Heart left ventricle (tissue), 16 donors: Measurements from ENCODE around the gene LYSMD3. TPM values are rescaled to one million over a fixed set of nuclear protein-coding genes. Genes with fewer than 3 reads are reported as not detected.
A peak's percentile ranks its signal among the peaks of the same experiment; 100 is the strongest.

ENCODE experiments used
- ATAC-seq, 4 donors: fragments of 200-7000 bp; cut with Tn5 transposase; one replicate each; pipeline ENCODE4 v1.9.1; 2020 to 2022; ENCODE audit warnings: moderate library complexity in 4 of 4, mild to moderate bottlenecking in 3 of 4, moderate number of reproducible peaks in 1 of 4
- DNase-seq, 5 donors: peaks; one replicate each; pipeline ENCODE4 v3.0.0-alpha.2; 2020
- H3K27ac ChIP-seq, 12 donors: fragments of 200-600 bp; sonication (generic) in 4 of 12; one replicate each; pipeline versions ENCODE4 v1.5.0 to v1.8.0; 2016 to 2022; ENCODE audit warnings: mild to moderate bottlenecking in 2 of 12
- H3K27me3 ChIP-seq, 9 donors: fragments of 200-600 bp; sonication (generic) in 2 of 9; one replicate each; pipeline versions ENCODE4 v1.5.1 to v1.8.0; 2016 to 2022; ENCODE audit warnings: mild to moderate bottlenecking in 3 of 9
- H3K36me3 ChIP-seq, 9 donors: fragments of 200-600 bp; sonication (generic) in 2 of 9; one replicate each; pipeline versions ENCODE4 v1.5.0 to v1.8.0; 2018 to 2022; ENCODE audit warnings: mild to moderate bottlenecking in 2 of 9
- H3K4me1 ChIP-seq, 12 donors: fragments of 200-600 bp; sonication (generic) in 4 of 12; one replicate each; pipeline versions ENCODE4 v1.5.0 to v1.8.0; 2016 to 2022; ENCODE audit warnings: mild to moderate bottlenecking in 3 of 12
- H3K4me3 ChIP-seq, 12 donors: fragments of 200-600 bp; sonication (generic) in 4 of 12; one replicate each; pipeline versions ENCODE4 v1.5.0 to v1.8.0; 2017 to 2022; ENCODE audit warnings: mild to moderate bottlenecking in 9 of 12, moderate library complexity in 4 of 12
- H3K9me3 ChIP-seq, 12 donors: fragments of 200-600 bp; sonication (generic) in 4 of 12; one replicate each; pipeline versions ENCODE4 v1.5.0 to v1.8.0; 2016 to 2022; ENCODE audit warnings: mild to moderate bottlenecking in 1 of 12
- POLR2A ChIP-seq, 2 donors: fragments of 450-650 bp; IDR thresholded peaks; one replicate each; pipeline ENCODE4 v1.6.1; 2017; ENCODE audit warnings: antibody characterized with exemption in 2 of 2, mild to moderate bottlenecking in 2 of 2, moderate library complexity in 2 of 2
- WGBS, 4 donors: extraction: QIAGEN DNeasy Blood & Tissue Kit in 2 of 4; methylation state at CpG; one replicate each; pipeline versions ENCODE4 v1.1.5 to v1.1.7; 2013 to 2018; 5-methylcytosine and 5-hydroxymethylcytosine counted together
- intact Hi-C, 10 donors: fragments of 100-400 bp; cut with DNase I; formaldehyde crosslinking; loops; one replicate each; pipeline versions ENCODE4 v1.11.1 to v1.14.2; 2022
- polyA plus RNA-seq, 2 donors: library from polyadenylated mRNA; stranded (reverse); fragments of 200-250 nt; gene quantifications; one replicate each; pipeline ENCODE4 v1.2.3, GENCODE V29; 2013
- total RNA-seq, 9 donors: library from RNA; depleted of rRNA in 2 of 9; stranded (reverse); fragments of >200 nt in 2 of 9; fragmentation: NEBNext Ultra II Directional in 3 of 9; extraction: Animal tissue kit (Norgen Biotek cat#: 25700) in 3 of 9; gene quantifications; one replicate each; pipeline versions ENCODE4 v1.1.0 to v1.2.4, GENCODE V29; 2016 to 2023
- TF ChIP-seq, protein P1 (sequence below), 12 donors: fragments of 200-600 bp; sonication (generic) in 4 of 12; IDR thresholded peaks; one replicate each; pipeline versions ENCODE4 v1.5.0 to v1.8.0; 2018 to 2022; ENCODE audit warnings: antibody characterized with exemption in 12 of 12, mild to moderate bottlenecking in 5 of 12
- donor health status: ischemic (EF 13 %, LVEDD 7.1; RV severe dilation, severe dysfunction).
- donor health status: healthy with polysubstance abuse.
- donor health status: DM: no; HTN: yes; CAD: no.
- donor health status: DM: no; HTN: no; CAD: no.
- donor health status: ischemic (EF 25% LVEDD 6.9; RV normal size, moderate dysfunction).
- donor health status: ischemic (EF 25% LVEDD 5.7; RV mildly dilated, moderate dysfunction).
- donor health status: healthy.
- donor health status: DM: yes; HTN: yes; CAD: no.
- donor health status: ischemic (EF 35%, LVEDD 5.7; RV mildly dilated, moderate dysfunction).
- donor health status: nonischemic (EF 11% LVEDD 7.7; RV severe dilation, severe dysfunction).
- donor health status: DM: yes; HTN: yes; CAD: no.
- donor health status: PGD.
- donor health status: ischemic (EF 29% LVEDD 5.4; RV normal size, mild dysfunction).
- donor health status: nonischemic (EF 23%, LVEDD 6.1; RV moderate dilation, normal function).

LYSMD3 gene
- total and polyA plus RNA-seq, 11 donors: 5.4 to 23.3 (median 18.4) TPM

- Histone ChIP-seq H3K27me3 (peaks cover 0 to 32% (median 0%) of the 10 kb centered on the region in 9 donors), H3K4me3 (no peak overlapping the region), H3K9me3 (no peaks in the 10 kb centered on the region), H3K36me3 (no peaks in the 10 kb centered on the region), H3K27ac (no peak overlapping the region), H3K4me1 (no peaks in the 10 kb centered on the region)
- 65 to 75% (median 71%) methylated on average over 2 of the region's 2 CpGs for WGBS, 4 donors
- no peak for ATAC-seq
- intact Hi-C loops: no loop called here
- no peak for DNase-seq
- no peak for TF ChIP-seq POLR2A (IDR thresholded peaks at IDR 0.05)
- TF ChIP-seq, protein P1, sequence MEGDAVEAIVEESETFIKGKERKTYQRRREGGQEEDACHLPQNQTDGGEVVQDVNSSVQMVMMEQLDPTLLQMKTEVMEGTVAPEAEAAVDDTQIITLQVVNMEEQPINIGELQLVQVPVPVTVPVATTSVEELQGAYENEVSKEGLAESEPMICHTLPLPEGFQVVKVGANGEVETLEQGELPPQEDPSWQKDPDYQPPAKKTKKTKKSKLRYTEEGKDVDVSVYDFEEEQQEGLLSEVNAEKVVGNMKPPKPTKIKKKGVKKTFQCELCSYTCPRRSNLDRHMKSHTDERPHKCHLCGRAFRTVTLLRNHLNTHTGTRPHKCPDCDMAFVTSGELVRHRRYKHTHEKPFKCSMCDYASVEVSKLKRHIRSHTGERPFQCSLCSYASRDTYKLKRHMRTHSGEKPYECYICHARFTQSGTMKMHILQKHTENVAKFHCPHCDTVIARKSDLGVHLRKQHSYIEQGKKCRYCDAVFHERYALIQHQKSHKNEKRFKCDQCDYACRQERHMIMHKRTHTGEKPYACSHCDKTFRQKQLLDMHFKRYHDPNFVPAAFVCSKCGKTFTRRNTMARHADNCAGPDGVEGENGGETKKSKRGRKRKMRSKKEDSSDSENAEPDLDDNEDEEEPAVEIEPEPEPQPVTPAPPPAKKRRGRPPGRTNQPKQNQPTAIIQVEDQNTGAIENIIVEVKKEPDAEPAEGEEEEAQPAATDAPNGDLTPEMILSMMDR (IDR thresholded peaks at IDR 0.05): no peak
Observed at GRCh38 chr5:90549729-90550275, 20.4 kb upstream of the LYSMD3 start.

DNA sequence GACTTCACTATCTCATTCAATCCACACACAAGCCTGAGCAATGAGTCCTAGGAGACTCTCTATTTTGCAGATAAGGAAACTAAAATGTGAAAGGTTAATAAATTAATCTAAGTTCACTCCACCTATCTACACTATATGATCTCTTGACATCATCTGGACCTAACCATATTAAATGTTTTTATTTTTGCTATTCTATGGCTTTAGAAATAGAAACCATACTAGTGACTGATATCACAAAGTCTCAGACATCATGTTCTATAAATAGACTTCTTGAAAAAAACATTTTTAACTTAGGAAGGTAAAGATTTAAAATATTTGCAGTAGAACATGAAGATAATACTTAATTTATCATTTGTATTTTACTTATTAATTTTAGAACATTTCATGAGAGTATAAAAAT lies 19.8 kb upstream of the LYSMD3 start:
- H3K27me3 ChIP-seq: peaks cover 0 to 32% (median 0%) of the 10 kb centered on the region in 9 donors
- no peaks in the 10 kb centered on the region for H3K4me1 ChIP-seq
- H3K4me3 ChIP-seq: no peak overlapping the region
- ATAC-seq: no peak
- intact Hi-C loops: no loop called here
- H3K36me3 ChIP-seq: no peaks in the 10 kb centered on the region
- H3K27ac ChIP-seq: no peak overlapping the region
- H3K9me3 ChIP-seq: no peaks in the 10 kb centered on the region
- TF ChIP-seq POLR2A (IDR thresholded peaks at IDR 0.05): no peak
- TF ChIP-seq, protein P1 (IDR thresholded peaks at IDR 0.05): no peak
- no peak for DNase-seq

GRCh38 chr5:90548069-90548593 lies 18.7 kb upstream of the LYSMD3 start:
- Histone ChIP-seq H3K27me3 (peaks cover 0 to 25% (median 0%) of the 10 kb centered on the region in 9 donors), H3K4me1 (no peaks in the 10 kb centered on the region), H3K36me3 (no peaks in the 10 kb centered on the region), H3K27ac (no peak overlapping the region), H3K4me3 (peak overlapping the region in 1 of 12 donors; percentile 1), H3K9me3 (no peaks in the 10 kb centered on the region)
- TF ChIP-seq, protein P1 (IDR thresholded peaks at IDR 0.05): no peak
- no peak for TF ChIP-seq POLR2A (IDR thresholded peaks at IDR 0.05)
- ATAC-seq (peak; percentile 61 to 85 (median 76)), DNase-seq (peak in 2 of 5 donors; percentile 28 to 45)
- WGBS, 4 donors: 27 to 40% (median 29%) methylated on average over 5 of the region's 5 CpGs
- intact Hi-C loops: no loop called here

- Histone ChIP-seq H3K4me1 (no peaks in the 10 kb centered on the region), H3K36me3 (no peaks in the 10 kb centered on the region), H3K4me3 (no peak overlapping the region), H3K9me3 (no peaks in the 10 kb centered on the region), H3K27me3 (peaks cover 0 to 19% (median 0%) of the 10 kb centered on the region in 9 donors), H3K27ac (no peak overlapping the region)
- TF ChIP-seq, protein P1 (IDR thresholded peaks at IDR 0.05): no peak
- no peak for TF ChIP-seq POLR2A (IDR thresholded peaks at IDR 0.05)
- no peak for DNase-seq
- intact Hi-C loops: no loop called here
- 40 to 64% (median 46%) methylated on average over 1 of the region's 1 CpG for WGBS, 4 donors
- no peak for ATAC-seq
Observed at GRCh38 chr5:90547072-90547536, 17.7 kb upstream of the LYSMD3 start.
